GM10248 (cell line): ENCODE results near the gene MAP3K5.

Experiments
- CTCF ChIA-PET: fragments of 300-600 bp; sonication (Branson Sonifier 250); formaldehyde crosslinking; extraction: SDS; loops from one replicate; lab custom pipeline; 2021; ENCODE audit warnings: antibody characterized with exemption; lab: Yijun Ruan, JAX
- POLR2A ChIA-PET: fragments of 350-650 bp; sonication (Branson Sonifier 250); formaldehyde crosslinking; extraction: SDS; loops from one replicate; lab custom pipeline; 2020; ENCODE audit warnings: antibody characterized with exemption; lab: Yijun Ruan, JAX
- DNase-seq: peaks from one replicate; pipeline ENCODE4 v3.0.0; 2012; ENCODE audit errors: extremely low spot score
- TF ChIP-seq, protein P1 (sequence below): IDR thresholded peaks from 2 replicates; pipeline ENCODE4 v1.5.1; 2012; ENCODE audit warnings: mild to moderate bottlenecking, low read depth; ENCODE audit errors: extremely low read depth, missing control alignments, control extremely low read depth

Gene MAP3K5

GRCh38 chr6:136792410-136793262, at the start of gene MAP3K5:
TSS of gene MAP3K5 (minus strand) at chr6:136792477. CDS start at chr6:136792157, 320 bp downstream.
- TF ChIP-seq, protein P1, sequence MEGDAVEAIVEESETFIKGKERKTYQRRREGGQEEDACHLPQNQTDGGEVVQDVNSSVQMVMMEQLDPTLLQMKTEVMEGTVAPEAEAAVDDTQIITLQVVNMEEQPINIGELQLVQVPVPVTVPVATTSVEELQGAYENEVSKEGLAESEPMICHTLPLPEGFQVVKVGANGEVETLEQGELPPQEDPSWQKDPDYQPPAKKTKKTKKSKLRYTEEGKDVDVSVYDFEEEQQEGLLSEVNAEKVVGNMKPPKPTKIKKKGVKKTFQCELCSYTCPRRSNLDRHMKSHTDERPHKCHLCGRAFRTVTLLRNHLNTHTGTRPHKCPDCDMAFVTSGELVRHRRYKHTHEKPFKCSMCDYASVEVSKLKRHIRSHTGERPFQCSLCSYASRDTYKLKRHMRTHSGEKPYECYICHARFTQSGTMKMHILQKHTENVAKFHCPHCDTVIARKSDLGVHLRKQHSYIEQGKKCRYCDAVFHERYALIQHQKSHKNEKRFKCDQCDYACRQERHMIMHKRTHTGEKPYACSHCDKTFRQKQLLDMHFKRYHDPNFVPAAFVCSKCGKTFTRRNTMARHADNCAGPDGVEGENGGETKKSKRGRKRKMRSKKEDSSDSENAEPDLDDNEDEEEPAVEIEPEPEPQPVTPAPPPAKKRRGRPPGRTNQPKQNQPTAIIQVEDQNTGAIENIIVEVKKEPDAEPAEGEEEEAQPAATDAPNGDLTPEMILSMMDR = peak; percentile 93
- POLR2A ChIA-PET = interaction anchor here (0.5 to 1.6 kb wide), 13 partner anchors 11 to 1664 kb away, joined by 3 to 13 read pairs (median 4); no protein-coding TSS in a partner anchor

DNA sequence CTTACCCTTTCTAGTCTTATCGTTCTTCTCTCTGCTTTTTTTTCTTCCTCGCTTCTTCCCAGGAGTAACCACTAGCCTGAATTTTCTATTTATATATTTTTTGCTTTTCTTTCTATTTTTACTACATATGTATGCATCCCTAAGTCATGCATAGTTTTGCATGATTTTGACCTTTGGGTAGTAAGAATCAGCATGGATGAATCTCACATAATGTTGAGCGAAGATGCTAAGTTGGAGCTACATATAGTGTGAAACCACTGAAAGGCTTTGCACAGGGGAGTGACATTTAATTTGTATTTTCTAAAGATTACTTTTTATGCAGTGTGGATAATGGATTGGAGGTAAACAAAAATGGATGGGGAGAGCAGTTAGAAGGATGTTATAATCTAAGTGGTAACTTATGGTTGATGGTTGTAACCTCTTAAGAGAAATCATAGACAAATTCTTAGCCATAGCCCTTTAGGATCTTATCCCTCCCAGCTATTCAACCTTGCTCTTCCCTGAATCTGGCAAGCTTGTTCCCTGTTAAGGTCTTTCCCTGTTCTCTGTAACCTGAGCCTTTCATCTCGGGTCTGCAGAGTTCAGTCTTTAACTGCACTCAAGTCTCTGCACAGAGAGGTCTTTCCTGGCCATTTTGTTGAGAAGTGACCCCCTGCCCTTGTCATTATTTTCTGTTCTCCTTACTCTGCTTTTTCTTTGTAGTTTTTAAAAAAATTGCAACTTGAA, 48.2 kb upstream of the MAP3K5 start:
- DNase-seq = no peak
- CTCF ChIA-PET = interaction anchor here (1.3 to 2.7 kb wide), 4 partner anchors 13 to 196 kb away, joined by 3 to 13 read pairs (median 4); partner anchors contain the start of genes MAP3K5 and PEX7
- TF ChIP-seq, protein P1 = no peak
- POLR2A ChIA-PET = interaction anchor here (0.5 kb wide), 1 partner anchor 197 kb away, joined by 5 read pairs; no protein-coding TSS in a partner anchor

More at GRCh38 chr6:136792410-136793262, at the start of gene MAP3K5:
- CTCF ChIA-PET = interaction anchor here (0.7 to 9.6 kb wide), 78 partner anchors 9 to 503 kb away, joined by 3 to 348 read pairs (median 7); partner anchors contain the start of genes BCLAF1, PEX7 and SLC35D3
- DNase-seq = peak; percentile 80

DNA sequence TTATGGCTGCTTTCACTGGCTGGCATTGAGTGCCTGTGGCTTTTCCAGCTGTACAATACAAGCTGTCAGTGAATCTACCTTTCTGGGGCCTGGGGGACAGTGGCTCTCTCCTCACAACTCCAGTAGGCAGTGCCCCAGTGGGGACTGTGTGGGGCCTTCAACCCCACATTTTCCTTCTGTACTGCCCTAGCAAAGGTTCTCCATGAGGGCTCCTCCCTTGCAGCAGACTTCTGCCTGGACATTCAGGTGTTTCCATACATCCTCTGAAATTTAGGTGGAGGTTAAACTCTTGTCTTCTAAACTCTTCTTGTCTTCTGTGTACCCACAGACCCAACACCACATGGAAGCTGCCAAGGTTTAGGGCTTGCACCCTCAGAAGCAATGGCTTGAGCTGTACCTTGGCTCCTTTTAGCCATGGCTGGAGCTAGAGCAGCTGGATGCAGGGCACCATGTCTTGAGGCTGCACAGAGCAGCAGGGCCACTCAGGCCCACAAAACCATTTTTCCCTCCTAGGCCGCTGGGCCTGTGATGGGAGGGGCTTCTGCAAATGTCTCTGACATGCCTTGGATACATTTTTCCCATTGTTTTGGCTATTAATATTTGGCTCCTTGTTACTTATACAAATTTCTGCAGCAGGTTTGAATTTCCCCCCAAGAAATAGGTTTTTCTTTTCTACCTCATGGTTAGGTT, 39.7 kb upstream of the MAP3K5 start:
- POLR2A ChIA-PET = no interaction called here
- DNase-seq = no peak
- TF ChIP-seq, protein P1 = no peak
- CTCF ChIA-PET = interaction anchor here (0.8 kb wide), 2 partner anchors 9 to 10 kb away, joined by 3 to 4 read pairs; partner anchors contain the start of gene PEX7

GRCh38 chr6:136826216-136826615, 33.9 kb upstream of the MAP3K5 start:
- TF ChIP-seq, protein P1 = no peak
- ChIA-PET POLR2A (no interaction called here), CTCF (interaction anchor here (1.4 kb wide), 1 partner anchor 34 kb away, joined by 4 read pairs; the partner anchor contains the start of gene MAP3K5)
- no peak for DNase-seq

DNA sequence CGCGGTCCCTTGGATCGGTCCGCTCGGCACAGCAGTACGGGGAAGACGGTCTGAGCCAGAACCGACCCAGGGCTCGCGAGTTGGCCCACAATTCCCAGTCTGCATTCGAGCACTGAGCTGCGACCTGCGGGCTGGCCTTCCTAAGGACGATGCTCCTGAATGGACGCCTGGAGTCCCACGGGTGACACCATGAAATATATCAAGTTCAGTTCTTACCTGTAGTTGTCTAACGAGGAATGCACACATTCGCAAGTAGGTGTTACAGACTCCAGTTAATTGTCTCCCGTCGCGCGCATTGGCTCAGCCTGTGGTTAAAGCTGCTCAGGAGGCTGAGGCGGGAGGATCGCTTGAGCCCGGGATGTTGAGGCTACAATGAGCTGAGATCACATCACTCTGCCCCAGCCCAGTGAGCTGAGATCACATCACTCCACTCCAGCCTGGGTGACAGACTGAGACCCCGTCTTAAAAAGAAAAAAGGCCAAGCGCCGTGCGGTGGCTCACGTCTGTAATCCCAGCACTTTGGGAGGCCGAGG, 30.9 kb upstream of the MAP3K5 start:
- ChIA-PET CTCF (interaction anchor here (0.6 to 2.7 kb wide), 13 partner anchors 8 to 196 kb away, joined by 3 to 17 read pairs (median 5); partner anchors contain the start of genes MAP3K5 and SLC35D3), POLR2A (interaction anchor here (0.6 kb wide), 1 partner anchor 36 kb away, joined by 9 read pairs; no protein-coding TSS in a partner anchor)
- TF ChIP-seq, protein P1 = no peak
- no peak for DNase-seq
